Colonic mucosa (tissue), 4 donors: ENCODE results near the gene DDX3X. TPM values are rescaled to one million over a fixed set of nuclear protein-coding genes. Genes with fewer than 3 reads are reported as not detected.

Source experiments
- DNase-seq: peaks from one replicate; pipeline ENCODE4 v3.0.0-alpha.2; 2020
- H3K27ac ChIP-seq: fragments of 200-600 bp; one replicate; pipeline ENCODE4 v1.8.0; 2021
- H3K27me3 ChIP-seq: fragments of 200-600 bp; one replicate; pipeline ENCODE4 v1.8.0; 2021
- H3K36me3 ChIP-seq: fragments of 200-600 bp; one replicate; pipeline ENCODE4 v1.8.0; 2021
- H3K4me1 ChIP-seq: fragments of 200-600 bp; one replicate; pipeline ENCODE4 v1.8.0; 2021; ENCODE audit warnings: mild to moderate bottlenecking
- H3K4me3 ChIP-seq: fragments of 200-600 bp; one replicate; pipeline ENCODE4 v1.8.0; 2021
- H3K9ac ChIP-seq, 2 donors: one replicate each; pipeline ENCODE4 v1.7.0; 2013; ENCODE audit warnings: control low read depth in 2 of 2, low read depth in 2 of 2, low read length in 2 of 2
- H3K9me3 ChIP-seq: fragments of 200-600 bp; one replicate; pipeline ENCODE4 v1.8.0; 2021
- CTCF ChIP-seq: fragments of 200-600 bp; IDR thresholded peaks from one replicate; pipeline ENCODE4 v1.8.0; 2022; ENCODE audit warnings: antibody characterized with exemption, mild to moderate bottlenecking
- intact Hi-C: fragments of 100-400 bp; cut with DNase I; formaldehyde crosslinking; loops from one replicate; pipeline ENCODE4 v1.14.1; 2022
- total RNA-seq, 2 donors: library from RNA; stranded (reverse); fragmentation: NEBNext Ultra II Directional in 1 of 2; extraction: Animal tissue kit (Norgen Biotek cat#: 25700) in 1 of 2; gene quantifications; one replicate each; pipeline ENCODE4 v1.2.1, GENCODE V29; 2021
- donor health status: healthy.
- donor health status: DM: no; HTN: no; CAD: no.
- donor health status: DM: no; HTN: no; CAD: no.

DDX3X gene
- total RNA-seq, 2 donors from 2014 or later: 192 to 318 TPM

GRCh38 chrX:41339148-41339547 lies 5.2 kb downstream of the DDX3X start:
- no peak for TF ChIP-seq CTCF
- intact Hi-C loops: no loop called here
- Histone ChIP-seq H3K9ac (no peak overlapping the region), H3K36me3 (peaks cover 15% of the 10 kb centered on the region), H3K27me3 (no peaks in the 10 kb centered on the region), H3K27ac (no peak overlapping the region), H3K4me3 (no peak overlapping the region), H3K9me3 (no peaks in the 10 kb centered on the region), H3K4me1 (no peaks in the 10 kb centered on the region)
- DNase-seq: no peak

- no peak for TF ChIP-seq CTCF
- Histone ChIP-seq H3K4me1 (no peaks in the 10 kb centered on the region), H3K9me3 (no peaks in the 10 kb centered on the region), H3K36me3 (peaks cover 45% of the 10 kb centered on the region), H3K9ac (no peak overlapping the region), H3K27me3 (no peaks in the 10 kb centered on the region), H3K4me3 (no peak overlapping the region), H3K27ac (no peak overlapping the region)
- intact Hi-C loops: no loop called here
- no peak for DNase-seq
Observed at GRCh38 chrX:41344053-41344452, 10.1 kb downstream of the DDX3X start.

GRCh38 chrX:41347186-41347585 lies 13.2 kb downstream of the DDX3X start:
- Histone ChIP-seq H3K4me3 (no peak overlapping the region), H3K9ac (no peak overlapping the region), H3K27me3 (no peaks in the 10 kb centered on the region), H3K36me3 (peaks cover 35% of the 10 kb centered on the region), H3K27ac (no peak overlapping the region), H3K4me1 (no peaks in the 10 kb centered on the region), H3K9me3 (no peaks in the 10 kb centered on the region)
- no peak for TF ChIP-seq CTCF
- DNase-seq: no peak
- intact Hi-C loops: no loop called here

- TF ChIP-seq CTCF: no peak
- Histone ChIP-seq H3K27me3 (no peaks in the 10 kb centered on the region), H3K27ac (no peak overlapping the region), H3K9me3 (no peaks in the 10 kb centered on the region), H3K4me3 (no peak overlapping the region), H3K36me3 (peaks cover 31% of the 10 kb centered on the region), H3K9ac (no peak overlapping the region), H3K4me1 (no peaks in the 10 kb centered on the region)
- DNase-seq: no peak
- intact Hi-C loops: no loop called here
Observed at GRCh38 chrX:41348551-41348950, 14.6 kb downstream of the DDX3X start.

- no peaks in the 10 kb centered on the region for H3K9me3 ChIP-seq
- no peak overlapping the region for H3K4me3 ChIP-seq
- intact Hi-C loops: no loop called here
- no peaks in the 10 kb centered on the region for H3K27me3 ChIP-seq
- TF ChIP-seq CTCF: no peak
- H3K27ac ChIP-seq: no peak overlapping the region
- H3K4me1 ChIP-seq: no peaks in the 10 kb centered on the region
- no peak overlapping the region for H3K9ac ChIP-seq
- no peak for DNase-seq
- H3K36me3 ChIP-seq: peaks cover 20% of the 10 kb centered on the region
Observed at GRCh38 chrX:41350150-41350975, 16.4 kb downstream of the DDX3X start.
